HG03159 (cell line): Measurements from ENCODE around the gene ITGA7.
A peak's percentile ranks its signal among the peaks of the same experiment; 100 is the strongest.

Source experiments
- ATAC-seq: cut with Tn5 transposase; IDR thresholded peaks from one replicate; pipeline ENCODE4 v1.9.1; 2021; ENCODE audit warnings: mild to moderate bottlenecking, moderate library complexity; ENCODE audit not compliant: unreplicated experiment

ITGA7 gene

GRCh38 chr12:55707841-55708694 is at the start of gene ITGA7:
Gene ITGA7 (minus strand): TSS chr12:55707904. CDS start chr12:55707682, 222 bp downstream.
- no peak for ATAC-seq

GRCh38 chr12:55755246-55755645 is 47.5 kb upstream of the ITGA7 start:
- ATAC-seq: no peak

- no peak for ATAC-seq
Measured at GRCh38 chr12:55748230-55748993, 40.7 kb upstream of the ITGA7 start.

GRCh38 chr12:55746913-55747231 is 39.2 kb upstream of the ITGA7 start:
- no peak for ATAC-seq

- ATAC-seq: no peak
Measured at GRCh38 chr12:55746174-55746912, 38.6 kb upstream of the ITGA7 start.

- no peak for ATAC-seq
Measured at GRCh38 chr12:55745361-55746173, 37.9 kb upstream of the ITGA7 start.

GRCh38 chr12:55744340-55745030 is 36.8 kb upstream of the ITGA7 start:
- no peak for ATAC-seq

GRCh38 chr12:55743406-55744339 is 36.0 kb upstream of the ITGA7 start:
- ATAC-seq: peak; percentile 40

GRCh38 chr12:55742719-55743405 is 35.2 kb upstream of the ITGA7 start, which contains the start of gene GDF11:
Gene GDF11 (plus strand): TSS chr12:55743122. CDS start chr12:55743317, 195 bp downstream.
- peak; percentile 23 for ATAC-seq

- no peak for ATAC-seq
Measured at GRCh38 chr12:55741931-55742680, 34.4 kb upstream of the ITGA7 start.

- ATAC-seq: no peak
Measured at GRCh38 chr12:55739025-55739378, 31.3 kb upstream of the ITGA7 start.

GRCh38 chr12:55738123-55739024 is 30.7 kb upstream of the ITGA7 start:
- peak; percentile 81 for ATAC-seq

GRCh38 chr12:55737581-55738122 is 29.9 kb upstream of the ITGA7 start:
- no peak for ATAC-seq

GRCh38 chr12:55736780-55737580 is 29.3 kb upstream of the ITGA7 start:
- ATAC-seq: no peak

- ATAC-seq: no peak
Measured at GRCh38 chr12:55736076-55736475, 28.4 kb upstream of the ITGA7 start.
